Caco-2 (cell line): ENCODE results near the gene GPC5. TPM values are rescaled to one million over a fixed set of nuclear protein-coding genes. Genes with fewer than 3 reads are reported as not detected.
"Not testable (repeated sequence)": the region's sequence is repeated elsewhere in the genome, so short reads cannot be mapped to it uniquely, and the experiment has no call there.

Experiments
- BruUV-seq: library from RNA; stranded (reverse); fragments of 400-500 nt; replicated peaks from 2 replicates; lab custom pipeline; 2021; lab: Mats Ljungman, UMichigan
- CTCF ChIA-PET: fragments of 300-600 bp; sonication (Branson Sonifier 250); formaldehyde crosslinking; loops from one replicate; lab custom pipeline; 2022; ENCODE audit warnings: antibody characterized with exemption; lab: Charles Lee
- POLR2A ChIA-PET: fragments of 300-600 bp; sonication (Branson Sonifier 250); formaldehyde crosslinking; loops from one replicate; lab custom pipeline; 2022; ENCODE audit warnings: antibody characterized with exemption; lab: Charles Lee
- DNase-seq, 2 experiments: peaks; one replicate each; pipeline versions ENCODE4 v3.0.0 to v3.0.0-alpha.2; 2020 to 2022
- H3K27me3 ChIP-seq: replicated peaks from 2 replicates; pipeline ENCODE4 v1.6.0; 2011; ENCODE audit warnings: low read length; ENCODE audit not compliant: control insufficient read depth, insufficient read depth
- H3K36me3 ChIP-seq: 2 replicates; pipeline ENCODE4 v1.5.1; 2011; ENCODE audit warnings: low read length; ENCODE audit not compliant: control insufficient read depth, insufficient read depth
- H3K4me1 ChIP-seq: fragments of 250-450 bp; sonication (Bioruptor Pico); 2 replicates; pipeline ENCODE4 v1.5.1; 2020; ENCODE audit warnings: mild to moderate bottlenecking
- H3K4me3 ChIP-seq: 2 replicates; pipeline ENCODE4 v1.5.1; 2011; ENCODE audit warnings: low read depth, mild to moderate bottlenecking, control low read depth, low read length
- H3K9me3 ChIP-seq: fragments of 250-450 bp; sonication (Bioruptor Pico); 2 replicates; pipeline ENCODE4 v1.5.1; 2020; ENCODE audit warnings: mild to moderate bottlenecking, moderate library complexity
- H3K27ac Mint-ChIP-seq: one replicate; pipeline ENCODE4 v1.8.0; 2022; ENCODE audit warnings: mixed read lengths; ENCODE audit not compliant: unreplicated experiment
- H3K27me3 Mint-ChIP-seq: one replicate; pipeline ENCODE4 v1.8.0; 2022; ENCODE audit warnings: mixed read lengths; ENCODE audit not compliant: insufficient read depth, unreplicated experiment
- H3K36me3 Mint-ChIP-seq: one replicate; pipeline ENCODE4 v1.8.0; 2022; ENCODE audit warnings: mild to moderate bottlenecking, mixed read lengths; ENCODE audit not compliant: insufficient read depth, unreplicated experiment
- H3K4me1 Mint-ChIP-seq: one replicate; pipeline ENCODE4 v1.8.0; 2022; ENCODE audit warnings: low read depth, mixed read lengths; ENCODE audit not compliant: unreplicated experiment
- H3K4me3 Mint-ChIP-seq: one replicate; pipeline ENCODE4 v1.8.0; 2022; ENCODE audit warnings: mild to moderate bottlenecking, moderate library complexity, mixed read lengths; ENCODE audit not compliant: unreplicated experiment
- H3K9me3 Mint-ChIP-seq: one replicate; pipeline ENCODE4 v1.8.0; 2022; ENCODE audit warnings: mixed read lengths; ENCODE audit not compliant: unreplicated experiment
- CTCF ChIP-seq, 2 experiments: fragments of 200-600 bp in 1 of 2; IDR thresholded peaks; 1 replicate in 1 of 2; 2 replicates in 1 of 2; pipeline versions ENCODE4 v1.5.1 to v1.8.0; 2011 to 2022; ENCODE audit warnings: antibody characterized with exemption in 1 of 2, control low read depth in 1 of 2, inconsistent platforms in 1 of 2, low read depth in 1 of 2, low read length in 1 of 2, mild to moderate bottlenecking in 1 of 2, moderate library complexity in 1 of 2; ENCODE audit not compliant: insufficient read depth in 1 of 2, severe bottlenecking in 1 of 2, unreplicated experiment in 1 of 2
- intact Hi-C: fragments of 100-400 bp; cut with micrococcal nuclease; formaldehyde crosslinking; loops from one replicate; pipeline ENCODE4 v1.10.0; 2022; ENCODE audit not compliant: unreplicated experiment
- total RNA-seq: library from RNA; stranded (reverse); gene quantifications from 2 replicates; pipeline ENCODE4 v1.2.3, GENCODE V29; 2022

GPC5 gene
- total RNA-seq, 1 experiment from 2014 or later: 4.1 TPM

GRCh38 chr13:91781982-91782691 is 383.7 kb downstream of the GPC5 start:
- not testable (repeated sequence) for H3K9me3 Mint-ChIP-seq, H3K4me3 ChIP-seq, H3K27ac Mint-ChIP-seq, H3K27me3 Mint-ChIP-seq, H3K9me3 ChIP-seq, H3K36me3 ChIP-seq, H3K27me3 ChIP-seq, H3K36me3 Mint-ChIP-seq
- ChIA-PET CTCF (interaction anchor here (0.6 to 1.4 kb wide), 13 partner anchors 11 to 579 kb away, joined by 3 to 23 read pairs (median 4); partner anchors contain the start of gene GPC5), POLR2A (interaction anchor here (0.7 kb wide), 1 partner anchor 253 kb away, joined by 3 read pairs; no protein-coding TSS in a partner anchor)
- intact Hi-C loops: loop anchor here (1.0 to 10.0 kb wide), 9 partner anchors 35 to 469 kb away; no protein-coding TSS in a partner anchor
- TSS peak; percentile 80 for BruUV-seq
- peaks cover 31% of the 10 kb centered on the region for H3K4me1 ChIP-seq
- DNase-seq: peak; percentile 48 to 62
- TF ChIP-seq CTCF (IDR thresholded peaks at IDR 0.05; ENCODE audit: insufficient read depth in 1 of 2, low read depth in 1 of 2, low read length in 1 of 2, severe bottlenecking in 1 of 2, unreplicated experiment in 1 of 2): peak; percentile 40 to 51
- H3K4me3 Mint-ChIP-seq: peak overlapping the region; percentile 25
- H3K4me1 Mint-ChIP-seq: peaks cover 16% of the 10 kb centered on the region

- no TSS peak for BruUV-seq
- Mint-ChIP-seq H3K4me3 (no peak overlapping the region), H3K9me3 (no peaks in the 10 kb centered on the region), H3K36me3 (peaks cover 5% of the 10 kb centered on the region), H3K27me3 (no peaks in the 10 kb centered on the region), H3K4me1 (peaks cover 14% of the 10 kb centered on the region), H3K27ac (no peak overlapping the region)
- H3K4me3 ChIP-seq: no peak overlapping the region
- no peaks in the 10 kb centered on the region for H3K27me3 ChIP-seq
- no peak for TF ChIP-seq CTCF (IDR thresholded peaks at IDR 0.05; ENCODE audit: insufficient read depth in 1 of 2, low read depth in 1 of 2, low read length in 1 of 2, severe bottlenecking in 1 of 2, unreplicated experiment in 1 of 2)
- POLR2A ChIA-PET: no interaction called here
- no peak for DNase-seq
- intact Hi-C loops: loop anchor here (10.0 kb wide), 2 partner anchors 141 to 191 kb away; no protein-coding TSS in a partner anchor
- H3K4me1 ChIP-seq: peaks cover 15% of the 10 kb centered on the region
- no peaks in the 10 kb centered on the region for H3K36me3 ChIP-seq
- H3K9me3 ChIP-seq: no peaks in the 10 kb centered on the region
- CTCF ChIA-PET: no interaction called here
Observed at GRCh38 chr13:91785431-91786119, 387.2 kb downstream of the GPC5 start.

- H3K36me3 Mint-ChIP-seq: no peaks in the 10 kb centered on the region
- H3K27ac Mint-ChIP-seq: no peak overlapping the region
- Histone ChIP-seq H3K9me3 (no peaks in the 10 kb centered on the region), H3K4me1 (no peaks in the 10 kb centered on the region), H3K4me3 (no peak overlapping the region), H3K27me3 (no peaks in the 10 kb centered on the region), H3K36me3 (no peaks in the 10 kb centered on the region)
- no peaks in the 10 kb centered on the region for H3K9me3 Mint-ChIP-seq
- no TSS peak for BruUV-seq
- POLR2A ChIA-PET: no interaction called here
- CTCF ChIA-PET: no interaction called here
- DNase-seq: no peak
- no peaks in the 10 kb centered on the region for H3K4me1 Mint-ChIP-seq
- H3K27me3 Mint-ChIP-seq: no peaks in the 10 kb centered on the region
- TF ChIP-seq CTCF (IDR thresholded peaks at IDR 0.05; ENCODE audit: insufficient read depth in 1 of 2, low read depth in 1 of 2, low read length in 1 of 2, severe bottlenecking in 1 of 2, unreplicated experiment in 1 of 2): no peak
- intact Hi-C loops: no loop called here
- H3K4me3 Mint-ChIP-seq: no peak overlapping the region
Observed at GRCh38 chr13:91792054-91792453, 393.6 kb downstream of the GPC5 start.
